WTC11 (cell line): ENCODE measurements around the gene ZNF397. TPM values are rescaled to one million over a fixed set of nuclear protein-coding genes. Genes with fewer than 3 reads are reported as not detected.

Experiments used
- ATAC-seq: fragments of 200-7000 bp; cut with Tn5 transposase; 2 replicates; pipeline ENCODE4 v1.10.0; 2021; ENCODE audit warnings: mild to moderate bottlenecking, moderate library complexity
- Bru-seq: library from RNA; stranded (reverse); fragments of 400-500 nt; gene quantifications from one replicate; lab custom pipeline; 2021; lab: Mats Ljungman, UMichigan
- CTCF ChIA-PET: fragments of 300-600 bp; sonication (Branson Sonifier 250); formaldehyde crosslinking; loops from one replicate; lab custom pipeline; 2021; ENCODE audit warnings: antibody characterized with exemption; lab: Charles Lee
- POLR2A ChIA-PET: fragments of 350-600 bp; sonication (Branson Sonifier 250); formaldehyde crosslinking; loops from one replicate; lab custom pipeline; 2021; ENCODE audit warnings: antibody characterized with exemption; lab: Charles Lee
- DNase-seq: peaks from one replicate; pipeline ENCODE4 v3.0.0; 2021; ENCODE audit warnings: low spot score
- H3K27ac Mint-ChIP-seq: 2 replicates; pipeline ENCODE4 v1.8.0; 2021; ENCODE audit warnings: mixed read lengths
- H3K27me3 Mint-ChIP-seq: 2 replicates; pipeline ENCODE4 v1.8.0; 2021; ENCODE audit warnings: low read depth, mild to moderate bottlenecking, moderate library complexity, mixed read lengths
- H3K36me3 Mint-ChIP-seq: 2 replicates; pipeline ENCODE4 v1.8.0; 2021; ENCODE audit warnings: mixed read lengths
- H3K4me1 Mint-ChIP-seq: 2 replicates; pipeline ENCODE4 v1.8.0; 2022; ENCODE audit warnings: mixed read lengths
- H3K4me3 Mint-ChIP-seq: 2 replicates; pipeline ENCODE4 v1.8.0; 2021; ENCODE audit warnings: mild to moderate bottlenecking, moderate library complexity, mixed read lengths
- H3K9me3 Mint-ChIP-seq: 2 replicates; pipeline ENCODE4 v1.8.0; 2021; ENCODE audit warnings: mixed read lengths
- E2F1 ChIP-seq: sonication (generic); formaldehyde crosslinking; IDR thresholded peaks from 2 replicates; pipeline ENCODE4 v1.8.0; 2022; ENCODE audit warnings: mild to moderate bottlenecking, missing genetic modification reagents
- EMX1 ChIP-seq: fragments of 250-450 bp; sonication (Bioruptor Pico); IDR thresholded peaks from 2 replicates; pipeline ENCODE4 v1.8.0; 2021; ENCODE audit warnings: mild to moderate bottlenecking
- ESRRA ChIP-seq: sonication (generic); formaldehyde crosslinking; IDR thresholded peaks from 2 replicates; pipeline ENCODE4 v1.8.1; 2022; ENCODE audit warnings: mild to moderate bottlenecking, missing genetic modification reagents, borderline replicate concordance
- FOXJ3 ChIP-seq: sonication (generic); formaldehyde crosslinking; IDR thresholded peaks from 2 replicates; pipeline ENCODE4 v1.9.0; 2021; ENCODE audit warnings: missing genetic modification reagents, mild to moderate bottlenecking, borderline replicate concordance
- FOXP1 ChIP-seq: sonication (generic); formaldehyde crosslinking; IDR thresholded peaks from 2 replicates; pipeline ENCODE4 v1.8.0; 2022; ENCODE audit warnings: missing genetic modification reagents, mild to moderate bottlenecking, moderate library complexity, borderline replicate concordance
- FOXP4 ChIP-seq: sonication (generic); formaldehyde crosslinking; IDR thresholded peaks from 2 replicates; pipeline ENCODE4 v1.8.0; 2022; ENCODE audit warnings: mild to moderate bottlenecking, missing genetic modification reagents
- HMGA2 ChIP-seq: fragments of 250-450 bp; sonication (Bioruptor Pico); IDR thresholded peaks from 2 replicates; pipeline ENCODE4 v1.4.0; 2021; ENCODE audit warnings: mild to moderate bottlenecking, moderate library complexity
- HMGXB4 ChIP-seq: sonication (generic); formaldehyde crosslinking; IDR thresholded peaks from 2 replicates; pipeline ENCODE4 v1.8.1; 2023; ENCODE audit warnings: mild to moderate bottlenecking, moderate library complexity, missing genetic modification reagents
- JAZF1 ChIP-seq: fragments of 250-450 bp; sonication (Bioruptor Pico); IDR thresholded peaks from 2 replicates; pipeline ENCODE4 v1.9.0; 2021; ENCODE audit warnings: moderate library complexity, mild to moderate bottlenecking, inconsistent platforms
- NFE2L1 ChIP-seq: sonication (generic); formaldehyde crosslinking; IDR thresholded peaks from 2 replicates; pipeline ENCODE4 v1.8.1; 2023; ENCODE audit warnings: missing genetic modification reagents
- PRDM15 ChIP-seq: sonication (generic); formaldehyde crosslinking; IDR thresholded peaks from 2 replicates; pipeline ENCODE4 v1.8.0; 2022; ENCODE audit warnings: missing genetic modification reagents
- RELA ChIP-seq: sonication (generic); formaldehyde crosslinking; IDR thresholded peaks from 2 replicates; pipeline ENCODE4 v1.8.1; 2022; ENCODE audit warnings: missing genetic modification reagents, mild to moderate bottlenecking, borderline replicate concordance
- SMAD3 ChIP-seq: sonication (generic); formaldehyde crosslinking; IDR thresholded peaks from 2 replicates; pipeline ENCODE4 v1.8.0; 2022; ENCODE audit warnings: missing genetic modification reagents, mild to moderate bottlenecking, borderline replicate concordance
- SMAD4 ChIP-seq: sonication (generic); formaldehyde crosslinking; IDR thresholded peaks from 2 replicates; pipeline ENCODE4 v1.8.0; 2022; ENCODE audit warnings: mild to moderate bottlenecking, missing genetic modification reagents
- SOX15 ChIP-seq: fragments of 250-450 bp; sonication (Bioruptor Pico); IDR thresholded peaks from 2 replicates; pipeline ENCODE4 v1.9.0; 2021; ENCODE audit warnings: mild to moderate bottlenecking
- USF2 ChIP-seq: sonication (generic); formaldehyde crosslinking; IDR thresholded peaks from 2 replicates; pipeline ENCODE4 v1.8.1; 2023; ENCODE audit warnings: mild to moderate bottlenecking, missing genetic modification reagents, moderate library complexity
- ZBTB21 ChIP-seq: sonication (generic); formaldehyde crosslinking; IDR thresholded peaks from 2 replicates; pipeline ENCODE4 v1.8.1; 2023; ENCODE audit warnings: mild to moderate bottlenecking, missing genetic modification reagents, borderline replicate concordance
- ZNF138 ChIP-seq: sonication (generic); formaldehyde crosslinking; conservative IDR thresholded peaks from 2 replicates; pipeline ENCODE4 v1.8.1; 2022; ENCODE audit warnings: mild to moderate bottlenecking, moderate library complexity, missing genetic modification reagents
- ZNF263 ChIP-seq: sonication (generic); formaldehyde crosslinking; IDR thresholded peaks from 2 replicates; pipeline ENCODE4 v1.8.1; 2022; ENCODE audit warnings: low read depth, mild to moderate bottlenecking, moderate library complexity, missing genetic modification reagents
- ZNF317 ChIP-seq: sonication (generic); formaldehyde crosslinking; IDR thresholded peaks from 2 replicates; pipeline ENCODE4 v1.8.1; 2023; ENCODE audit warnings: low read depth, mild to moderate bottlenecking, moderate library complexity, missing genetic modification reagents, borderline replicate concordance
- ZNF396 ChIP-seq: fragments of 250-450 bp; sonication (Bioruptor Pico); IDR thresholded peaks from 2 replicates; pipeline ENCODE4 v1.8.0; 2021; ENCODE audit warnings: mild to moderate bottlenecking, moderate library complexity, borderline replicate concordance
- ZNF416 ChIP-seq: fragments of 250-450 bp; sonication (Bioruptor Pico); IDR thresholded peaks from 2 replicates; pipeline ENCODE4 v1.9.0; 2021; ENCODE audit warnings: mild to moderate bottlenecking, inconsistent platforms
- ZNF423 ChIP-seq: fragments of 250-450 bp; sonication (Bioruptor Pico); IDR thresholded peaks from 2 replicates; pipeline ENCODE4 v2.1.2; 2022; ENCODE audit warnings: mild to moderate bottlenecking, moderate library complexity
- ZNF425 ChIP-seq: fragments of 250-450 bp; sonication (Bioruptor Pico); conservative IDR thresholded peaks from 2 replicates; pipeline ENCODE4 v1.9.0; 2021; ENCODE audit warnings: mild to moderate bottlenecking
- long read RNA-seq, 3 experiments: library from RNA in 1 of 3; library from capped mRNA in 1 of 3; library from polyadenylated mRNA in 1 of 3; unstranded in 2 of 3; stranded (forward) in 1 of 3; transcript quantifications; one replicate each; pipeline ENCODE4 v2.0.0, GENCODE V29; 2021
- total RNA-seq: library from RNA; stranded (reverse); gene quantifications from 3 replicates; pipeline ENCODE4 v1.2.3, GENCODE V29; 2021

The ZNF397 gene
- total RNA-seq = 39.6 to 44.0 TPM (median 42.3 TPM) in 3 replicates
- Bru-seq, nascent RNA = percentile 97 among the genes with signal in this experiment
- long read RNA-seq, experiment 1, partial matches to known transcripts = 2 of 20 reads
- long read RNA-seq, experiment 1, other reads (novel, unspliced or antisense) = 15 of 20 reads
- long read RNA-seq, experiment 2, partial matches to known transcripts = 0 of 29 reads
- long read RNA-seq, experiment 2, other reads (novel, unspliced or antisense) = 27 of 29 reads
- long read RNA-seq, experiment 3, full-length matches to known transcripts = 18 of 31 reads
- long read RNA-seq, experiment 3, partial matches to known transcripts = 2 of 31 reads
- long read RNA-seq, experiment 3, other reads (novel, unspliced or antisense) = 11 of 31 reads

- CTCF ChIA-PET = interaction anchor here (0.6 to 1.9 kb wide), 8 partner anchors 9 to 215 kb away, joined by 3 to 9 read pairs (median 4); partner anchors contain the start of genes ZNF24 and ZSCAN30
- ATAC-seq = peak; percentile 98
- TF ChIP-seq ZNF263 (CRISPR knock-in tag) (no peak), RELA (CRISPR knock-in tag) (no peak), EMX1 (CRISPR knock-in tag) (no peak), FOXJ3 (CRISPR knock-in tag) (no peak), ZNF423 (CRISPR knock-in tag) (no peak), ZNF317 (CRISPR knock-in tag) (no peak), FOXP1 (CRISPR knock-in tag) (peak; percentile 39; the same call in 1 of the 2 replicates), ZNF425 (CRISPR knock-in tag) (no peak), JAZF1 (CRISPR knock-in tag) (no peak), USF2 (peak; percentile 38; the same call in 1 of the 2 replicates), HMGXB4 (CRISPR knock-in tag) (peak; percentile 73; the same call in 1 of the 2 replicates), PRDM15 (CRISPR knock-in tag) (no peak), ZNF416 (CRISPR knock-in tag) (0 out of 2 replicates have a peak, but pooled peaks have one; percentile 21), SMAD4 (CRISPR knock-in tag) (no peak), ZBTB21 (no peak), FOXP4 (CRISPR knock-in tag) (no peak), ZNF138 (CRISPR knock-in tag) (no peak), SMAD3 (CRISPR knock-in tag) (peak; percentile 73; the same call in 1 of the 2 replicates), NFE2L1 (CRISPR knock-in tag) (0 out of 2 replicates have a peak, but pooled peaks have one; percentile 42), SOX15 (CRISPR knock-in tag) (no peak), E2F1 (CRISPR knock-in tag) (no peak), ESRRA (CRISPR knock-in tag) (no peak), ZNF396 (CRISPR knock-in tag) (no peak), HMGA2 (CRISPR knock-in tag) (no peak; the same call in 1 of the 2 replicates)
Measured at GRCh38 chr18:35240664-35241447, at the start of gene ZNF397. TSS of gene ZNF397 (plus strand) at chr18:35241034. CDS start at chr18:35242471, 1,437 bp downstream.

More at GRCh38 chr18:35240664-35241447, at the start of gene ZNF397:
- Mint-ChIP-seq H3K27ac (peak within 1 kb of the TSS; percentile 99), H3K36me3 (peaks cover 37% of the 10 kb centered on the region), H3K27me3 (no peaks in the 10 kb centered on the region), H3K4me3 (peak within 1 kb of the TSS; percentile 92), H3K4me1 (peaks cover 8% of the 10 kb centered on the region; the same call in 1 of the 2 replicates), H3K9me3 (no peaks in the 10 kb centered on the region)
- DNase-seq = peak; percentile 98
- POLR2A ChIA-PET = interaction anchor here (0.6 to 1.6 kb wide), 9 partner anchors 26 to 447 kb away, joined by 3 to 7 read pairs (median 3); partner anchors contain the start of genes ZNF24 and ZSCAN30
